ENCODE measurements around the gene HS6ST3.

DNA sequence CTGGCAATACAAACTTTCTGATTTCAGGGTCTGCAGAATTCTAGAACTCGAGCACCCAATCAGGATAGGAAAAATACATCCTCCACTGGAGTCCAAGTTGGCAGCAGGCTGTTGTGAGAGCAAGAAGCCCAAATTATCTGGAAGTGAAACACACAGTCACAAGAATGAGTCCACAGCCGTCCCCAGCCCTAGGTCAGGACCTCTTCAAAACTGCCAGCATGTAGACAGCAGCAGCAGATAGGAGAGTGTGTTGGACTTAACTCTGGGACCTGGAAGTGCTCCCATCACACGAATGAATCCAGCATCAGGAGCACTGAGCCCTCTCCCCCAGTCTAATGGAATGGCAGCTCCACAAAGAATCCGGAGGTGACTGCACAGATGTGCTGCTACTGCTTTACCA is 483.7 kb downstream of the HS6ST3 start:
- TF ChIP-seq, protein P1, sequence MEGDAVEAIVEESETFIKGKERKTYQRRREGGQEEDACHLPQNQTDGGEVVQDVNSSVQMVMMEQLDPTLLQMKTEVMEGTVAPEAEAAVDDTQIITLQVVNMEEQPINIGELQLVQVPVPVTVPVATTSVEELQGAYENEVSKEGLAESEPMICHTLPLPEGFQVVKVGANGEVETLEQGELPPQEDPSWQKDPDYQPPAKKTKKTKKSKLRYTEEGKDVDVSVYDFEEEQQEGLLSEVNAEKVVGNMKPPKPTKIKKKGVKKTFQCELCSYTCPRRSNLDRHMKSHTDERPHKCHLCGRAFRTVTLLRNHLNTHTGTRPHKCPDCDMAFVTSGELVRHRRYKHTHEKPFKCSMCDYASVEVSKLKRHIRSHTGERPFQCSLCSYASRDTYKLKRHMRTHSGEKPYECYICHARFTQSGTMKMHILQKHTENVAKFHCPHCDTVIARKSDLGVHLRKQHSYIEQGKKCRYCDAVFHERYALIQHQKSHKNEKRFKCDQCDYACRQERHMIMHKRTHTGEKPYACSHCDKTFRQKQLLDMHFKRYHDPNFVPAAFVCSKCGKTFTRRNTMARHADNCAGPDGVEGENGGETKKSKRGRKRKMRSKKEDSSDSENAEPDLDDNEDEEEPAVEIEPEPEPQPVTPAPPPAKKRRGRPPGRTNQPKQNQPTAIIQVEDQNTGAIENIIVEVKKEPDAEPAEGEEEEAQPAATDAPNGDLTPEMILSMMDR (IDR thresholded peaks at IDR 0.05; ENCODE audit: low read depth, low read length), result no peak
- TF ChIP-seq EZH2phosphoT487 (IDR thresholded peaks at IDR 0.05; ENCODE audit: low read depth), result no peak

Measured in OCI-LY3 (cell line).